Mucosa of stomach (tissue), 1 donor: Measurements from ENCODE around the gene EPHB1.

ENCODE experiments used
- H3K27me3 ChIP-seq: one replicate; pipeline ENCODE4 v1.7.0; 2013; ENCODE audit warnings: mild to moderate bottlenecking, low read length; ENCODE audit not compliant: control insufficient read depth, insufficient read depth
- H3K36me3 ChIP-seq: one replicate; pipeline ENCODE4 v1.7.0; 2013; ENCODE audit warnings: low read length; ENCODE audit not compliant: control insufficient read depth, insufficient read depth
- H3K4me1 ChIP-seq: one replicate; pipeline ENCODE4 v1.7.0; 2013; ENCODE audit warnings: mild to moderate bottlenecking, low read length; ENCODE audit not compliant: control insufficient read depth, insufficient read depth
- H3K4me3 ChIP-seq: one replicate; pipeline ENCODE4 v1.7.0; 2013; ENCODE audit warnings: low read length
- H3K9ac ChIP-seq: one replicate; pipeline ENCODE4 v1.7.0; 2013; ENCODE audit warnings: mild to moderate bottlenecking, low read length, moderate library complexity
- H3K9me3 ChIP-seq: one replicate; pipeline ENCODE4 v1.7.0; 2013; ENCODE audit warnings: mild to moderate bottlenecking, low read length, moderate library complexity; ENCODE audit not compliant: control insufficient read depth
- donor health status: Pancreatic carcinoma.

The EPHB1 gene

DNA sequence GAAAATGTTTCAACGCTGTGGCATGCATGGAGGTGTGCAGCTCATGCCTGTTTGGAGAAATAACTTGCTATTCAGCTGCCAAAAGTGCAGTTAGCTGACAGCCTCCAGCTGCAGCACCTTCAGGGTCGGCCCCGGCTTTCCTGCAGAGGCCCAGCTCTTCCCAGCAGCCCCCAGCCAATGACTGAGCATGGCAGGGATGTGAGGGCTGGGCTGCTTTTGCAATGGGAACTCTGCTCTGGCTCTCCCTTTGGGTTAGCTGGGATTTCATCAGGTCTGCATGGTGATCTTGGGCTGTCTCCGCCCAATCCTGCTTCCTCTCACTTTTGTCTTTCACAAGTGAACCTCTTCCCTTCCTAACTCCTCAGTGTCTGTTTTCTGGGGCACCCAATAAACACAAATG lies 396.6 kb downstream of the EPHB1 start:
- H3K27me3 ChIP-seq, result no peaks in the 10 kb centered on the region
- no peak overlapping the region for H3K4me3 ChIP-seq
- no peaks in the 10 kb centered on the region for H3K9me3 ChIP-seq
- H3K4me1 ChIP-seq, result no peaks in the 10 kb centered on the region
- no peak overlapping the region for H3K9ac ChIP-seq
- no peaks in the 10 kb centered on the region for H3K36me3 ChIP-seq

GRCh38 chr3:135192929-135193328 lies 397.9 kb downstream of the EPHB1 start:
- Histone ChIP-seq H3K4me3 (no peak overlapping the region), H3K9me3 (no peaks in the 10 kb centered on the region), H3K27me3 (no peaks in the 10 kb centered on the region), H3K9ac (no peak overlapping the region), H3K36me3 (no peaks in the 10 kb centered on the region), H3K4me1 (no peaks in the 10 kb centered on the region)

DNA sequence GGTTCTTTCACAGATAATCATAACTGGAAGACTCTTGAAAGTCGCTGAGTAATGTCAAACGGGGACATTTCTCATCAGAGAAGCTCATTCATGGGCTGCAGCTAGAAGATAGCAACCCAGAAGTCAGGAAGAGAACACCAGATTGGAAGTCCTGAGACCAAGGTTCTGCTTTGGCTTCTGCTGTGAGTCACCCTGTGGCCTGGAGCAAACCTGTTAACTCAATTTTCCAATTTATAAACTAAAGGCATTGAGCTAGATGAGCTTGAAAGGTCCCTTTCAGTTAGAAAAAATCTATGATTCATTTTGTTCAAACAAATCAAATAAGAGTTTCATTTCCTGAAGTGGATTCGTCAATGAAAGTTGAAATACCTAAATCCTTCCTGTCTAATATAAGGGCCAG lies 402.2 kb downstream of the EPHB1 start:
- Histone ChIP-seq H3K36me3 (no peaks in the 10 kb centered on the region), H3K4me1 (no peaks in the 10 kb centered on the region), H3K9ac (no peak overlapping the region)

GRCh38 chr3:135197856-135198255 lies 402.8 kb downstream of the EPHB1 start:
- no peaks in the 10 kb centered on the region for H3K4me1 ChIP-seq
- H3K9ac ChIP-seq, result no peak overlapping the region
- no peaks in the 10 kb centered on the region for H3K36me3 ChIP-seq
- H3K27me3 ChIP-seq, result no peaks in the 10 kb centered on the region
- H3K4me3 ChIP-seq, result no peak overlapping the region
- H3K9me3 ChIP-seq, result no peaks in the 10 kb centered on the region

More for the DNA sequence above, 402.2 kb downstream of the EPHB1 start:
- Histone ChIP-seq H3K9me3 (no peaks in the 10 kb centered on the region), H3K4me3 (no peak overlapping the region), H3K27me3 (no peaks in the 10 kb centered on the region)

- Histone ChIP-seq H3K9me3 (no peaks in the 10 kb centered on the region), H3K4me3 (no peak overlapping the region), H3K4me1 (no peaks in the 10 kb centered on the region), H3K9ac (no peak overlapping the region), H3K27me3 (no peaks in the 10 kb centered on the region), H3K36me3 (no peaks in the 10 kb centered on the region)
These were observed 404.1 kb downstream of the EPHB1 start for GRCh38 chr3:135199137-135199536.

GRCh38 chr3:135203026-135203425 lies 408.0 kb downstream of the EPHB1 start:
- H3K36me3 ChIP-seq, result no peaks in the 10 kb centered on the region
- H3K4me1 ChIP-seq, result no peaks in the 10 kb centered on the region
- no peak overlapping the region for H3K4me3 ChIP-seq
- H3K27me3 ChIP-seq, result no peaks in the 10 kb centered on the region
- no peaks in the 10 kb centered on the region for H3K9me3 ChIP-seq
- no peak overlapping the region for H3K9ac ChIP-seq

DNA sequence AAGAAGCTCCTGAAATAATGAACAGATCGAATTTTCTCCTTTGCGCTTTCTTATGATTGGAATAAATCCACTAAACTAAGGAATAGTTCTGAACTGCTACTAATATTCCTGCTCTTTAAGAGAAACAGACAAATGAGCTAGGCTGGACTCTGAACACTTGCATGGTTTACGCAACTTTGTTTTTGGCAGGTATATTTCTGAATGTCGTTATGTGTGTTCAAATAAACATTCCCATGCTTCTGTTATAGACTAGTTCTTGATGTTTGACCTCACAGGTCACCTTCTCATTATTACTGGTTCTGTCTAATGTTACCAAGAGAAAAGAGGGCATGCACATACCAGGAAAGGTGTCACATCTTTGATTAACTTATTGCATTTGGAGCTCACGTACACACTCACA lies 418.2 kb downstream of the EPHB1 start:
- H3K4me3 ChIP-seq, result no peak overlapping the region
- no peaks in the 10 kb centered on the region for H3K4me1 ChIP-seq
- no peaks in the 10 kb centered on the region for H3K9me3 ChIP-seq
- H3K36me3 ChIP-seq, result no peaks in the 10 kb centered on the region
- H3K9ac ChIP-seq, result no peak overlapping the region
- no peaks in the 10 kb centered on the region for H3K27me3 ChIP-seq

DNA sequence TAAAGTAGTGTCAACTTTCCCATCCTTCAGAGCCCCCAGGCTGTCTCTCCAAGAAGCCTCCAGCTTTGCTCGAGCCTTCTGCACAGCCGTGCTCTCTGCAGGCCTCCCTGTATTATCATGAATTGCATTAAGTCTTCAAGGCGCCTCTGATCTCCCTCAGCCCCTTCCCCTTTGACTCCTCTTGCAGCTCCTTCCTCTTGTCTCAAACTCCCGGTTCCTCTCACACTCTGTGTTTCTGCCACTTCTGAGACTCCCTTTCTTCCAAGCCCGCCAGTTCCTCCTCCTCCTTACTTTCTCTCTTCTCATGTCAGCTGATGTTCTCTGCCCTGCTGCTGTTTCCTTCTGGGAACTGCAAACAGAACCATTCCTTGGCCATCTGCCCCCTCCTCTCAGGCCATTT lies 418.8 kb downstream of the EPHB1 start:
- no peaks in the 10 kb centered on the region for H3K27me3 ChIP-seq
- H3K4me3 ChIP-seq, result no peak overlapping the region
- H3K36me3 ChIP-seq, result no peaks in the 10 kb centered on the region
- H3K9ac ChIP-seq, result no peak overlapping the region
- H3K4me1 ChIP-seq, result no peaks in the 10 kb centered on the region
- no peaks in the 10 kb centered on the region for H3K9me3 ChIP-seq

GRCh38 chr3:135214400-135214799 lies 419.3 kb downstream of the EPHB1 start:
- H3K9ac ChIP-seq, result no peak overlapping the region
- H3K4me1 ChIP-seq, result no peaks in the 10 kb centered on the region
- H3K27me3 ChIP-seq, result no peaks in the 10 kb centered on the region
- no peaks in the 10 kb centered on the region for H3K36me3 ChIP-seq
- no peak overlapping the region for H3K4me3 ChIP-seq
- no peaks in the 10 kb centered on the region for H3K9me3 ChIP-seq

GRCh38 chr3:135215516-135215915 lies 420.5 kb downstream of the EPHB1 start:
- no peaks in the 10 kb centered on the region for H3K27me3 ChIP-seq
- no peak overlapping the region for H3K9ac ChIP-seq
- H3K9me3 ChIP-seq, result no peaks in the 10 kb centered on the region
- no peaks in the 10 kb centered on the region for H3K36me3 ChIP-seq
- no peaks in the 10 kb centered on the region for H3K4me1 ChIP-seq
- no peak overlapping the region for H3K4me3 ChIP-seq

- H3K9ac ChIP-seq, result no peak overlapping the region
- no peak overlapping the region for H3K4me3 ChIP-seq
- no peaks in the 10 kb centered on the region for H3K27me3 ChIP-seq
- no peaks in the 10 kb centered on the region for H3K36me3 ChIP-seq
- no peaks in the 10 kb centered on the region for H3K4me1 ChIP-seq
- H3K9me3 ChIP-seq, result no peaks in the 10 kb centered on the region
These were observed 421.6 kb downstream of the EPHB1 start for GRCh38 chr3:135216659-135217058.

DNA sequence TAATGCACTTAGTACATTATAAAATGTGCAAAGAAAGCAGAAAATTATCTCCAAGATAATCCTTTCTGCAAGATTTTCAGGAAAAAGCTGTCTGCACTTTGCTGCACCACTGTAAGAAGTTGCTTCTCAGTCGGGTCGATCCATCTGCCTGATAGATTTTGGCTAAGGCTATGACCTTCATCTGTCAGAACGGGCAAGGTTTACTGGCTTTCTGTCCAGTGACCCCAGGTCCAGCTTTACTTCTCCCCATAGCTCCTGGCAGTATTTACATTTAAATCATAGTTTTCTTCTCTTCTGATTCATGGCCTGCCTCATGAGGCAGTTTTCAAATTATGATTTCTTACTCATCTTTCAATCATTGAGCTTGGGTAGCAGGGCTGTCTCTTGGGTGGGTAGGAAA lies 422.7 kb downstream of the EPHB1 start:
- Histone ChIP-seq H3K36me3 (no peaks in the 10 kb centered on the region), H3K27me3 (no peaks in the 10 kb centered on the region), H3K9me3 (no peaks in the 10 kb centered on the region), H3K9ac (no peak overlapping the region), H3K4me1 (no peaks in the 10 kb centered on the region), H3K4me3 (no peak overlapping the region)

- Histone ChIP-seq H3K9ac (no peak overlapping the region), H3K36me3 (no peaks in the 10 kb centered on the region), H3K9me3 (no peaks in the 10 kb centered on the region), H3K4me3 (no peak overlapping the region), H3K4me1 (no peaks in the 10 kb centered on the region), H3K27me3 (no peaks in the 10 kb centered on the region)
These were observed 423.2 kb downstream of the EPHB1 start for GRCh38 chr3:135218304-135218703.
